ENCODE results near the gene LRRC32. TPM values are rescaled to one million over a fixed set of nuclear protein-coding genes. Genes with fewer than 3 reads are reported as not detected.

Gene LRRC32
- total RNA-seq, 1 experiment from 2014 or later = 0.27 TPM

DNA sequence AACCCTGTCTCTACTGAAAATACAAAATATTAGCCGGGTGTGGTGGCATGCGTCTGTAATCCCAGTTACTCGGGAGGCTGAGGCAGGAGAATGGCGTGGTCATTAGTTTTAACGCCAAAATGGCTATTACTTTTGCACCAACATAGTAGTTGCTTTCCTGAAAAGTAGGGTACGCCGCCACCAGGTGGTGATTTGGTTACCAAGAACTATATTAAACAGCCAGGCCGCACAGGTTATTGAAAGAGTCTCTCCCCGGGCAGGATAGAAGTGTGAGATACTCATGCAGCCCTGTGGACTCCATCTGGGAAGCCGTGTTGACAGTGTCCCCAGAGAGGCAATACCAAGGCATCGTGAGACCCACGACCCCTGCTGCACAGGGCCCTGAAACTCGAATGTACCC is 24.6 kb upstream of the LRRC32 start:
- Histone ChIP-seq H3K4me3 (ENCODE audit: low read depth, low read length) (no peak overlapping the region), H3K9me3 (no peaks in the 10 kb centered on the region), H3K27me3 (replicated peaks; ENCODE audit: control insufficient read depth, insufficient read depth, low read length) (no peaks in the 10 kb centered on the region), H3K36me3 (ENCODE audit: control insufficient read depth, insufficient read depth, low read length) (no peaks in the 10 kb centered on the region), H3K4me1 (peaks cover 2% of the 10 kb centered on the region)
- intact Hi-C loops (cut with micrococcal nuclease; ENCODE audit: unreplicated experiment) = no loop called here
- ChIA-PET POLR2A (no interaction called here), CTCF (interaction anchor here (0.7 kb wide), 1 partner anchor 96 kb away, joined by 4 read pairs; no protein-coding TSS in a partner anchor)
- no TSS peak for BruUV-seq (replicated peaks)
- H3K27me3 Mint-ChIP-seq (ENCODE audit: insufficient read depth, unreplicated experiment) = no peaks in the 10 kb centered on the region
- no peak overlapping the region for H3K27ac Mint-ChIP-seq (ENCODE audit: unreplicated experiment)
- no peaks in the 10 kb centered on the region for H3K36me3 Mint-ChIP-seq (ENCODE audit: insufficient read depth, unreplicated experiment)
- TF ChIP-seq, protein P1, sequence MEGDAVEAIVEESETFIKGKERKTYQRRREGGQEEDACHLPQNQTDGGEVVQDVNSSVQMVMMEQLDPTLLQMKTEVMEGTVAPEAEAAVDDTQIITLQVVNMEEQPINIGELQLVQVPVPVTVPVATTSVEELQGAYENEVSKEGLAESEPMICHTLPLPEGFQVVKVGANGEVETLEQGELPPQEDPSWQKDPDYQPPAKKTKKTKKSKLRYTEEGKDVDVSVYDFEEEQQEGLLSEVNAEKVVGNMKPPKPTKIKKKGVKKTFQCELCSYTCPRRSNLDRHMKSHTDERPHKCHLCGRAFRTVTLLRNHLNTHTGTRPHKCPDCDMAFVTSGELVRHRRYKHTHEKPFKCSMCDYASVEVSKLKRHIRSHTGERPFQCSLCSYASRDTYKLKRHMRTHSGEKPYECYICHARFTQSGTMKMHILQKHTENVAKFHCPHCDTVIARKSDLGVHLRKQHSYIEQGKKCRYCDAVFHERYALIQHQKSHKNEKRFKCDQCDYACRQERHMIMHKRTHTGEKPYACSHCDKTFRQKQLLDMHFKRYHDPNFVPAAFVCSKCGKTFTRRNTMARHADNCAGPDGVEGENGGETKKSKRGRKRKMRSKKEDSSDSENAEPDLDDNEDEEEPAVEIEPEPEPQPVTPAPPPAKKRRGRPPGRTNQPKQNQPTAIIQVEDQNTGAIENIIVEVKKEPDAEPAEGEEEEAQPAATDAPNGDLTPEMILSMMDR (IDR thresholded peaks at IDR 0.05; ENCODE audit: insufficient read depth in 1 of 2, low read depth in 1 of 2, low read length in 1 of 2, severe bottlenecking in 1 of 2, unreplicated experiment in 1 of 2) = peak in 1 of 2 experiments; percentile 20
- peaks cover 3% of the 10 kb centered on the region for H3K4me1 Mint-ChIP-seq (ENCODE audit: low read depth, unreplicated experiment)
- H3K4me3 Mint-ChIP-seq (ENCODE audit: unreplicated experiment) = no peak overlapping the region
- H3K9me3 Mint-ChIP-seq (ENCODE audit: unreplicated experiment) = no peaks in the 10 kb centered on the region
- peak in 1 of 2 experiments; percentile 46 for DNase-seq

DNA sequence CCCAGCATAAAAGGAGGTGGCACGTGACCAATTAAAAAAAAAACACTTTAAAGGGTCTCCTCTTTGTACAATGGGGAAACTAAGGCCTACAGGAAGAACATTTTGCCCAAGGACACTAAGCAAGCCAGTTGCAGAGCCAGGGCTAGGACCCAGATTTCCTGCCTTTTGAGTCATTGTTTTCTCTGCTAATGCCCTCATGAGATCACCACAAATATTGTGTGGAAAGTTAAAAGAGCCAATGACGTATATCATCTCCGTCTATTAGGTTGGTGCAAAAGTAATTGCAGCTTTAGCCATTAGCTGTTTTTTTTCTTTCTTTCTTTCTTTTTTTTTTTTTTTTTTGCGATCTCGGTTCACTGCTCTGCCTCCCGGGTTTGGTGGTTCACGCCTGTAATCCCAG is 24.1 kb upstream of the LRRC32 start:
- ChIA-PET POLR2A (interaction anchor here (0.7 kb wide), 1 partner anchor 18 kb away, joined by 6 read pairs; no protein-coding TSS in a partner anchor), CTCF (interaction anchor here (1.4 kb wide), 1 partner anchor 27 kb away, joined by 6 read pairs; no protein-coding TSS in a partner anchor)
- Histone ChIP-seq H3K36me3 (ENCODE audit: control insufficient read depth, insufficient read depth, low read length) (no peaks in the 10 kb centered on the region), H3K27me3 (replicated peaks; ENCODE audit: control insufficient read depth, insufficient read depth, low read length) (no peaks in the 10 kb centered on the region), H3K4me3 (ENCODE audit: low read depth, low read length) (no peak overlapping the region), H3K9me3 (no peaks in the 10 kb centered on the region), H3K4me1 (no peaks in the 10 kb centered on the region)
- BruUV-seq (replicated peaks) = no TSS peak
- intact Hi-C loops (cut with micrococcal nuclease; ENCODE audit: unreplicated experiment) = no loop called here
- Mint-ChIP-seq H3K4me3 (ENCODE audit: unreplicated experiment) (no peak overlapping the region), H3K4me1 (ENCODE audit: low read depth, unreplicated experiment) (no peaks in the 10 kb centered on the region), H3K36me3 (ENCODE audit: insufficient read depth, unreplicated experiment) (no peaks in the 10 kb centered on the region), H3K9me3 (ENCODE audit: unreplicated experiment) (no peaks in the 10 kb centered on the region), H3K27ac (ENCODE audit: unreplicated experiment) (no peak overlapping the region), H3K27me3 (ENCODE audit: insufficient read depth, unreplicated experiment) (no peaks in the 10 kb centered on the region)
- no peak for DNase-seq
- TF ChIP-seq, protein P1 (IDR thresholded peaks at IDR 0.05; ENCODE audit: insufficient read depth in 1 of 2, low read depth in 1 of 2, low read length in 1 of 2, severe bottlenecking in 1 of 2, unreplicated experiment in 1 of 2) = no peak

DNA sequence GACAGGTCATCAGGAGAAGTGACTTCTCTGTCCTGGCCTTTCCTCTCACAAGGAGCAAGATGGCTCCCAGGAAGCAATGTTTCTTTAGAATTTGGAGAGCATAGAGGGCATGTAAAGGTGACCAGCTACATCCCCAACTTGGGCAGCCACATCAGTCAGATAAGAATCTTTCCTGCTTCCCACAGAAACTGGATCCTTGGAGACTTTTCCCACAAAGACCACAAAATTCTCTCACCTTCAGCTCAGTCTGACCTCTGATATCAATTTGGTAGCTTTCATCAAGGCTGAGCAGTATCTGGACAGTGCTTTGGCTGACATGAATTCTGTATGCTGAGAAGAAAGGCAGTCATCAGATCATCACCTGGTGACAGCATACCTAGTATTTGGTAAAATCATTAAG is 23.3 kb upstream of the LRRC32 start:
- Mint-ChIP-seq H3K4me1 (ENCODE audit: low read depth, unreplicated experiment) (no peaks in the 10 kb centered on the region), H3K27me3 (ENCODE audit: insufficient read depth, unreplicated experiment) (no peaks in the 10 kb centered on the region), H3K36me3 (ENCODE audit: insufficient read depth, unreplicated experiment) (no peaks in the 10 kb centered on the region), H3K9me3 (ENCODE audit: unreplicated experiment) (no peaks in the 10 kb centered on the region), H3K4me3 (ENCODE audit: unreplicated experiment) (no peak overlapping the region), H3K27ac (ENCODE audit: unreplicated experiment) (no peak overlapping the region)
- no TSS peak for BruUV-seq (replicated peaks)
- ChIA-PET CTCF (interaction anchor here (0.7 to 1.4 kb wide), 2 partner anchors 28 to 57 kb away, joined by 3 to 6 read pairs; no protein-coding TSS in a partner anchor), POLR2A (no interaction called here)
- TF ChIP-seq, protein P1 (IDR thresholded peaks at IDR 0.05; ENCODE audit: insufficient read depth in 1 of 2, low read depth in 1 of 2, low read length in 1 of 2, severe bottlenecking in 1 of 2, unreplicated experiment in 1 of 2) = no peak
- intact Hi-C loops (cut with micrococcal nuclease; ENCODE audit: unreplicated experiment) = no loop called here
- H3K36me3 ChIP-seq (ENCODE audit: control insufficient read depth, insufficient read depth, low read length) = no peaks in the 10 kb centered on the region
- H3K4me1 ChIP-seq = no peaks in the 10 kb centered on the region
- no peaks in the 10 kb centered on the region for H3K9me3 ChIP-seq
- DNase-seq = no peak
- H3K27me3 ChIP-seq (replicated peaks; ENCODE audit: control insufficient read depth, insufficient read depth, low read length) = no peaks in the 10 kb centered on the region
- no peak overlapping the region for H3K4me3 ChIP-seq (ENCODE audit: low read depth, low read length)

All from Caco-2 (cell line).